Osteoblast (primary cell): Measurements from ENCODE around the gene IKZF3. TPM values are rescaled to one million over a fixed set of nuclear protein-coding genes. Genes with fewer than 3 reads are reported as not detected.

Source experiments
- DNase-seq: peaks from one replicate; pipeline ENCODE4 v3.0.0; 2011; ENCODE audit warnings: low spot score, mixed read lengths; ENCODE audit not compliant: insufficient read length; ENCODE audit errors: missing footprints
- H2AFZ ChIP-seq: 2 replicates; pipeline ENCODE4 v1.6.0; 2011; ENCODE audit warnings: mild to moderate bottlenecking, low read length
- H3K27ac ChIP-seq: 2 replicates; pipeline ENCODE4 v1.5.1; 2011; ENCODE audit warnings: mild to moderate bottlenecking, low read depth, low read length, moderate library complexity
- H3K27me3 ChIP-seq: 2 replicates; pipeline ENCODE4 v1.6.0; 2012; ENCODE audit warnings: mild to moderate bottlenecking, control low read depth, inconsistent platforms, low read length, moderate library complexity; ENCODE audit not compliant: insufficient read depth
- H3K36me3 ChIP-seq: 2 replicates; pipeline ENCODE4 v1.5.1; 2011; ENCODE audit warnings: mild to moderate bottlenecking, low read length, control low read depth, moderate library complexity; ENCODE audit not compliant: insufficient read depth
- H3K4me1 ChIP-seq: 2 replicates; pipeline ENCODE4 v1.5.1; 2011; ENCODE audit warnings: mild to moderate bottlenecking, low read length, control low read depth, moderate library complexity; ENCODE audit not compliant: insufficient read depth
- H3K4me2 ChIP-seq: 2 replicates; pipeline ENCODE4 v1.6.0; 2011; ENCODE audit warnings: mild to moderate bottlenecking, low read length; ENCODE audit not compliant: insufficient read depth
- H3K4me3 ChIP-seq: fragments of 200-600 bp; sonication (generic); 3 replicates; pipeline ENCODE4 v1.5.1; 2012; ENCODE audit warnings: mild to moderate bottlenecking, low read length, inconsistent platforms; ENCODE audit not compliant: insufficient read depth
- H3K79me2 ChIP-seq: 2 replicates; pipeline ENCODE4 v1.6.0; 2012; ENCODE audit warnings: mild to moderate bottlenecking, low read length, control low read depth, inconsistent platforms; ENCODE audit not compliant: insufficient read depth
- H3K9me3 ChIP-seq: 2 replicates; pipeline ENCODE4 v1.5.1; 2011; ENCODE audit warnings: low read depth, low read length, control low read depth
- H4K20me1 ChIP-seq: 2 replicates; pipeline ENCODE4 v1.6.0; 2012; ENCODE audit warnings: mild to moderate bottlenecking, low read length, control low read depth; ENCODE audit not compliant: insufficient read depth
- total RNA-seq: library from RNA; depleted of rRNA; stranded (reverse); fragments of >200 nt; gene quantifications from 2 replicates; pipeline ENCODE4 v1.2.3, GENCODE V29; 2012
- TF ChIP-seq, protein P1 (sequence below): IDR thresholded peaks from 2 replicates; pipeline ENCODE4 v1.5.1; 2011; ENCODE audit warnings: mild to moderate bottlenecking, low read depth, low read length, moderate library complexity; ENCODE audit errors: extremely low read depth

The IKZF3 gene
- total RNA-seq, 1 donor = not detected

DNA sequence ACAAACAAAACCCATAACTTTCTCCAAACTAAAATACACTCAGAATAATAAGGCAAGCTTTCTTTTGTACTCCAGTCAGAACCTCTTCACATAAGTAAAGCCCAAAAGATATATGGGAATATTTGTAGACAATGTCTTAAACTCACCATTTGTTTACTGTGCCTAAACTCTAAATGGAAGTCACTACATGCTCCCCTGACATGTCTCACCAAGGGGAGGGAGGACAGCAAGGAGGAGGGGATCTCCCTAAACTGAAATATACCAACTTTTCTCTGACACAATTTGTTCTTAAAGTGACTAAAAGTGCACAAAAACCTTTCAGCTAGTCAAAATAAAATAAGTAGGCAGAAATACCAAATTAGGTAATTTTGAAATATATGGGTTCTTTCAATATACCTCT is 87.9 kb downstream of the IKZF3 start:
- no peaks in the 10 kb centered on the region for H3K4me1 ChIP-seq
- H2AFZ ChIP-seq = no peak overlapping the region
- H3K4me2 ChIP-seq = no peak overlapping the region
- H3K9me3 ChIP-seq = no peaks in the 10 kb centered on the region
- no peaks in the 10 kb centered on the region for H3K36me3 ChIP-seq
- H3K27ac ChIP-seq = no peak overlapping the region
- H3K27me3 ChIP-seq = peaks cover 69% of the 10 kb centered on the region
- TF ChIP-seq, protein P1, sequence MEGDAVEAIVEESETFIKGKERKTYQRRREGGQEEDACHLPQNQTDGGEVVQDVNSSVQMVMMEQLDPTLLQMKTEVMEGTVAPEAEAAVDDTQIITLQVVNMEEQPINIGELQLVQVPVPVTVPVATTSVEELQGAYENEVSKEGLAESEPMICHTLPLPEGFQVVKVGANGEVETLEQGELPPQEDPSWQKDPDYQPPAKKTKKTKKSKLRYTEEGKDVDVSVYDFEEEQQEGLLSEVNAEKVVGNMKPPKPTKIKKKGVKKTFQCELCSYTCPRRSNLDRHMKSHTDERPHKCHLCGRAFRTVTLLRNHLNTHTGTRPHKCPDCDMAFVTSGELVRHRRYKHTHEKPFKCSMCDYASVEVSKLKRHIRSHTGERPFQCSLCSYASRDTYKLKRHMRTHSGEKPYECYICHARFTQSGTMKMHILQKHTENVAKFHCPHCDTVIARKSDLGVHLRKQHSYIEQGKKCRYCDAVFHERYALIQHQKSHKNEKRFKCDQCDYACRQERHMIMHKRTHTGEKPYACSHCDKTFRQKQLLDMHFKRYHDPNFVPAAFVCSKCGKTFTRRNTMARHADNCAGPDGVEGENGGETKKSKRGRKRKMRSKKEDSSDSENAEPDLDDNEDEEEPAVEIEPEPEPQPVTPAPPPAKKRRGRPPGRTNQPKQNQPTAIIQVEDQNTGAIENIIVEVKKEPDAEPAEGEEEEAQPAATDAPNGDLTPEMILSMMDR = no peak
- no peaks in the 10 kb centered on the region for H3K79me2 ChIP-seq
- H3K4me3 ChIP-seq = no peak overlapping the region
- H4K20me1 ChIP-seq = no peaks in the 10 kb centered on the region
- DNase-seq = no peak

DNA sequence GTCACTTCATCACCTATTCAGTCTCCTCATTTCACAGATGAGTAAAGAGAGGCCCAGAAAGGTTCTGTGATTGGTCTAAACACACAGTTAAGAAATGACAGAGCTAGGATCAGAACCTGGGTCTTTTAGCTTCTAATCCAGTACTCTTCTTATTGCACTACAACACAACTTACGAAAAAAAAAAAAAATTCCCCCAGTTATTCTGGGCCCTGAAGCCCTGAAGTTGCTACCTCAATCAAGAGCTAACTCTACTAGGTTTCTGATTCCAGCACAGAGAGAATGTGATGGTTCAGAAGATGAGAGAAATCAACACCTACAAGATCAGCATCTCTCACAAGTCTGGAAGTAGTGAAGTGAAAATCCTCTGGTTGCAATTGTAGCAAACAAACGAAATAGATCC is 89.1 kb downstream of the IKZF3 start:
- Histone ChIP-seq H3K79me2 (no peaks in the 10 kb centered on the region), H3K27me3 (peaks cover 66% of the 10 kb centered on the region), H3K27ac (no peak overlapping the region), H4K20me1 (no peaks in the 10 kb centered on the region), H3K4me1 (no peaks in the 10 kb centered on the region), H3K4me3 (no peak overlapping the region), H3K36me3 (no peaks in the 10 kb centered on the region), H2AFZ (no peak overlapping the region), H3K9me3 (no peaks in the 10 kb centered on the region), H3K4me2 (no peak overlapping the region)
- DNase-seq = no peak
- TF ChIP-seq, protein P1 = no peak

DNA sequence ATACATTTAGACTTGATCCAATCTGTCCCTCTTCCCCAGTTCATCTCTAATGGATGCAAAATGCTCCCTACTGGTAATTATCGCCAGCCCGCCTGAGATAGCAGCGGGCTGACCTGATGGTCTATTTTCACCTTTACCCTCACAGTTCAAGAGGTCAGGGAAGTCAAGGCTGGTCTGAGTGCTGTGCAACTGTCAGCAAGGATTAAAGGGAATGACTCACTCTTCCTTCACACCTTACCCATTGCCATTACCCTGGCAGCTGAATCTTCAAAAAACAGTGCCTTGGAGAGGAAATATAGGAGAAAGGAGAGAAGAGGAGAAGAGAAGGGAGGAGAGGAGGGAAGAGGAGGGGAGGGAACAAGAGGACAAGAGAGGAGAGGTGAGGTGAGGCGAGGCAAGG is 90.1 kb downstream of the IKZF3 start:
- no peak overlapping the region for H3K4me3 ChIP-seq
- H3K4me1 ChIP-seq = no peaks in the 10 kb centered on the region
- H3K36me3 ChIP-seq = no peaks in the 10 kb centered on the region
- DNase-seq = no peak
- H2AFZ ChIP-seq = no peak overlapping the region
- TF ChIP-seq, protein P1 = no peak
- H3K4me2 ChIP-seq = no peak overlapping the region
- H3K27ac ChIP-seq = no peak overlapping the region
- no peaks in the 10 kb centered on the region for H4K20me1 ChIP-seq
- no peaks in the 10 kb centered on the region for H3K9me3 ChIP-seq
- H3K79me2 ChIP-seq = no peaks in the 10 kb centered on the region
- peaks cover 65% of the 10 kb centered on the region for H3K27me3 ChIP-seq

DNA sequence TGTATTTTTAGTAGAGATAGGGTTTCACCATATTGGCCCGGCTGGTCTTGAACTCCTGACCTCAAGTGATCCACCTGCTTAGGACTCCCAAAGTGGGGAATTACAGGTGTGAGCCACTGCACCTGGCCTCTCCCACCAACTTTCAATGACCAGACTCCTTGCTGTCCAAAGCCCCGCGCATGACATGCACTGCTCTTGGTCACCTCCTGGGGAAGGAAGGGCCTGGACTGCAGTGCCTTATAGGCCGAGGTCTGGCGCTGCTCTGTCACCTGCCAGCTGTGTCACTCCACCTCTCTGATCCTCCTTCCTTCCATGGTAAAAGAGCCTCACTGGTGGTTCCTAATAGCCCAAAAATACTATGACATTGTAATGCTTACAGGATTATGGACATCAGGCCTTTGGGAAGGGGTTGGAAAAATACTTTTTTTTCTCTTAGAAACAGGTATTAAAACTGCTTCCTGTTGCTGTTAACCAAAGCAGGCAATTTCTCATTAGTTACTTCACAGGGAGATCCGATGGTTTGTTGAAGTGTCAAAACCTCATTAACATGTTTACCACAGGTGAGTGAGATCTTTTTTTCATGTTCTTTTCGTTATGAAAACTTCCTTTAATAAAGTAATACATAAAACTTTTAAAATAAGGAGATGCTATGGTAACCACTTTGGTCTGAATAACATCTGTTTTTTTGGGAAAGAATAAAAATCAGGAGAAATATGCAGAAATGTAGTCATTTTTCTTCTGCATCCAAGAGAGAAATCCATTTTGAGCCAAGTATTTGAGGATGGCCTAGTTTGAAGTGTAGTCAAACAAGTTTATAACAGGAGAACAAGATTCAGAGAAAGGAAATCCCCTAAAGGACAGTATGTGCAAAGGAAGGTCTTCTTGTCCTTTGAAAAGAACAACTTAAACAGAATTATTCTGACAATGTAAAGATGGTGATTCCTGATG is 90.9 kb downstream of the IKZF3 start:
- Histone ChIP-seq H3K79me2 (no peaks in the 10 kb centered on the region), H4K20me1 (no peaks in the 10 kb centered on the region), H3K27me3 (peaks cover 68% of the 10 kb centered on the region), H3K4me3 (no peak overlapping the region), H2AFZ (no peak overlapping the region), H3K9me3 (no peaks in the 10 kb centered on the region), H3K36me3 (no peaks in the 10 kb centered on the region), H3K4me2 (no peak overlapping the region), H3K4me1 (no peaks in the 10 kb centered on the region), H3K27ac (no peak overlapping the region)
- TF ChIP-seq, protein P1 = no peak
- no peak for DNase-seq
